ENCODE results near the gene SNAP47.
A peak's percentile ranks its signal among the peaks of the same experiment; 100 is the strongest.

Gene SNAP47

GRCh38 chr1:227748496-227749182 lies 13.4 kb downstream of the SNAP47 start:
- DNase-seq (ENCODE audit: low read depth, low spot score): no peak

- DNase-seq (ENCODE audit: low read depth, low spot score): no peak
Measured at GRCh38 chr1:227749225-227749624, 14.0 kb downstream of the SNAP47 start.

GRCh38 chr1:227749916-227750710 lies 14.9 kb downstream of the SNAP47 start:
- no peak for DNase-seq (ENCODE audit: low read depth, low spot score)

GRCh38 chr1:227753999-227754711 lies 18.9 kb downstream of the SNAP47 start:
- no peak for DNase-seq (ENCODE audit: low read depth, low spot score)

- DNase-seq (ENCODE audit: low read depth, low spot score): no peak
Measured at GRCh38 chr1:227754958-227755357, 19.7 kb downstream of the SNAP47 start.

GRCh38 chr1:227756172-227756959 lies 21.1 kb downstream of the SNAP47 start:
- no peak for DNase-seq (ENCODE audit: low read depth, low spot score)

GRCh38 chr1:227757781-227758180 lies 22.5 kb downstream of the SNAP47 start:
- DNase-seq (ENCODE audit: low read depth, low spot score): peak; percentile 51

- no peak for DNase-seq (ENCODE audit: low read depth, low spot score)
Measured at GRCh38 chr1:227758366-227758765, 23.1 kb downstream of the SNAP47 start.

GRCh38 chr1:227759341-227760300 lies 24.4 kb downstream of the SNAP47 start:
- DNase-seq (ENCODE audit: low read depth, low spot score): peak; percentile 95

- no peak for DNase-seq (ENCODE audit: low read depth, low spot score)
Measured at GRCh38 chr1:227760377-227760776, 25.1 kb downstream of the SNAP47 start.

- no peak for DNase-seq (ENCODE audit: low read depth, low spot score)
Measured at GRCh38 chr1:227761621-227762230, 26.5 kb downstream of the SNAP47 start.

GRCh38 chr1:227762231-227762911 lies 27.1 kb downstream of the SNAP47 start:
- peak; percentile 52 for DNase-seq (ENCODE audit: low read depth, low spot score)

- no peak for DNase-seq (ENCODE audit: low read depth, low spot score)
Measured at GRCh38 chr1:227763246-227764018, 28.2 kb downstream of the SNAP47 start.

GRCh38 chr1:227764019-227764391 lies 28.8 kb downstream of the SNAP47 start:
- no peak for DNase-seq (ENCODE audit: low read depth, low spot score)

- DNase-seq (ENCODE audit: low read depth, low spot score): no peak
Measured at GRCh38 chr1:227765261-227766014, 30.2 kb downstream of the SNAP47 start.

GRCh38 chr1:227766015-227766634 lies 30.9 kb downstream of the SNAP47 start:
- no peak for DNase-seq (ENCODE audit: low read depth, low spot score)

GRCh38 chr1:227766653-227767277 lies 31.5 kb downstream of the SNAP47 start:
- DNase-seq (ENCODE audit: low read depth, low spot score): no peak
